Mesothelial cell of epicardium (in vitro differentiated cells): ENCODE data around the gene ITIH1. TPM values are rescaled to one million over a fixed set of nuclear protein-coding genes. Genes with fewer than 3 reads are reported as not detected.

Source experiments
- DNase-seq, 2 experiments: peaks; one replicate each; pipeline ENCODE4 v3.0.0; 2021; ENCODE audit warnings: low spot score in 2 of 2; ENCODE audit not compliant: unreplicated experiment in 2 of 2
- H3K27ac Mint-ChIP-seq: 2 replicates; pipeline ENCODE4 v1.8.0; 2021; ENCODE audit warnings: mixed read lengths
- H3K27me3 Mint-ChIP-seq: 2 replicates; pipeline ENCODE4 v1.8.0; 2021; ENCODE audit warnings: low read depth, mixed read lengths
- H3K36me3 Mint-ChIP-seq: 2 replicates; pipeline ENCODE4 v1.8.0; 2021; ENCODE audit warnings: mixed read lengths
- H3K4me1 Mint-ChIP-seq: 2 replicates; pipeline ENCODE4 v1.8.0; 2021; ENCODE audit warnings: mixed read lengths
- H3K4me3 Mint-ChIP-seq: 2 replicates; pipeline ENCODE4 v1.8.0; 2021; ENCODE audit warnings: mild to moderate bottlenecking, moderate library complexity, mixed read lengths
- H3K9me3 Mint-ChIP-seq: 2 replicates; pipeline ENCODE4 v1.8.0; 2021; ENCODE audit warnings: mixed read lengths
- total RNA-seq: library from RNA; stranded (reverse); gene quantifications from 3 replicates; pipeline ENCODE4 v1.2.1, GENCODE V29; 2021
- TF ChIP-seq, protein P1 (sequence below): fragments of 200-600 bp; sonication (generic); IDR thresholded peaks from one replicate; pipeline ENCODE4 v1.5.0; 2021; ENCODE audit warnings: antibody characterized with exemption; ENCODE audit not compliant: unreplicated experiment

Gene ITIH1
- total RNA-seq, 1 donor from 2014 or later: not detected

DNA sequence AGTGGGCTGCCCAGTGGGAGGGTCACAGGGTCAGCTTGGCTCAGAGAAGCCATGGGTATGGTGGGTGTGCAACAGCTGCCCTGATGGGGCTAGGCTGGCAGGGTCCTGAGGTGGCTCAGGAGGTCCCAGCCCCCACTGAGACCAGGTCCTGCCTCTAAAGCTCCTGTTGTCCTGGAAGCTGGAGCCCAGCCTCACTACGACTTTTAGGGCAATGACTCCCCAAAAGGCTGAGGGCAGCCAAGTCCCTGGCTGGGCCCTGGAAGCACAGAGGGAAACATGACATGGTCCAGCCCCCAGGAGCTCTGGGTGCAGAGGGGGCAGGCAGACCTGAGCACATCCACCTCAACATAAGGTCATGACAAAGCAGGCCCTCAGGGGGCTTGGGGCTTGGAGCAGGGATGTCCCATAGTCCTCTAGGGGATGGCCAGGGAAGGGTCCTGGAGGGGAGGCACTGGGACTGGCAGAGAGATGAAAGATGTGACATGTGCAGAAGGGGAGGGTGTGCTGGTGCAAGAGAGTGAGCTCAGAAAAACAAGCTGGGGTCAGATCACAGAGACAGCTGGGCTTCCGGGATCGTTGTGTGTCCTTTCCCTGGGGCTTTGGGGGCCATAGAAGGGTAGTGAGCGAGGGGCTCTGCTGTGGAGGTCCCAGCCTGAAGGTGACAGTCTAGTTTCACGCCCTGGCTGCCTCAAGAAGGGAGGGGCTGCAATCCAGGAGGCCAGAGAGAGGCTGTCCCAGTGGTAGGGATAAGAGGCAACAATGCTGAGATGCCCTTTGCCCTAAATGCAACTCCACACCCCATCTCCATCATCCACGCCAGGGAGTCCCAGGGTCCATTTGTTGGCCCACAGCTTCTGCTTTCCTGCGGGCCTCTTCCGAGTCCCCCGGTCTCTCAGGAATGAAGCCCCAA lies 16.6 kb downstream of the ITIH1 start:
- no peaks in the 10 kb centered on the region for H3K9me3 Mint-ChIP-seq
- no peaks in the 10 kb centered on the region for H3K27me3 Mint-ChIP-seq
- H3K27ac Mint-ChIP-seq: no peak overlapping the region
- no peaks in the 10 kb centered on the region for H3K36me3 Mint-ChIP-seq
- peaks cover 8% of the 10 kb centered on the region for H3K4me1 Mint-ChIP-seq
- TF ChIP-seq, protein P1, sequence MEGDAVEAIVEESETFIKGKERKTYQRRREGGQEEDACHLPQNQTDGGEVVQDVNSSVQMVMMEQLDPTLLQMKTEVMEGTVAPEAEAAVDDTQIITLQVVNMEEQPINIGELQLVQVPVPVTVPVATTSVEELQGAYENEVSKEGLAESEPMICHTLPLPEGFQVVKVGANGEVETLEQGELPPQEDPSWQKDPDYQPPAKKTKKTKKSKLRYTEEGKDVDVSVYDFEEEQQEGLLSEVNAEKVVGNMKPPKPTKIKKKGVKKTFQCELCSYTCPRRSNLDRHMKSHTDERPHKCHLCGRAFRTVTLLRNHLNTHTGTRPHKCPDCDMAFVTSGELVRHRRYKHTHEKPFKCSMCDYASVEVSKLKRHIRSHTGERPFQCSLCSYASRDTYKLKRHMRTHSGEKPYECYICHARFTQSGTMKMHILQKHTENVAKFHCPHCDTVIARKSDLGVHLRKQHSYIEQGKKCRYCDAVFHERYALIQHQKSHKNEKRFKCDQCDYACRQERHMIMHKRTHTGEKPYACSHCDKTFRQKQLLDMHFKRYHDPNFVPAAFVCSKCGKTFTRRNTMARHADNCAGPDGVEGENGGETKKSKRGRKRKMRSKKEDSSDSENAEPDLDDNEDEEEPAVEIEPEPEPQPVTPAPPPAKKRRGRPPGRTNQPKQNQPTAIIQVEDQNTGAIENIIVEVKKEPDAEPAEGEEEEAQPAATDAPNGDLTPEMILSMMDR: no peak
- no peak for DNase-seq
- no peak overlapping the region for H3K4me3 Mint-ChIP-seq

DNA sequence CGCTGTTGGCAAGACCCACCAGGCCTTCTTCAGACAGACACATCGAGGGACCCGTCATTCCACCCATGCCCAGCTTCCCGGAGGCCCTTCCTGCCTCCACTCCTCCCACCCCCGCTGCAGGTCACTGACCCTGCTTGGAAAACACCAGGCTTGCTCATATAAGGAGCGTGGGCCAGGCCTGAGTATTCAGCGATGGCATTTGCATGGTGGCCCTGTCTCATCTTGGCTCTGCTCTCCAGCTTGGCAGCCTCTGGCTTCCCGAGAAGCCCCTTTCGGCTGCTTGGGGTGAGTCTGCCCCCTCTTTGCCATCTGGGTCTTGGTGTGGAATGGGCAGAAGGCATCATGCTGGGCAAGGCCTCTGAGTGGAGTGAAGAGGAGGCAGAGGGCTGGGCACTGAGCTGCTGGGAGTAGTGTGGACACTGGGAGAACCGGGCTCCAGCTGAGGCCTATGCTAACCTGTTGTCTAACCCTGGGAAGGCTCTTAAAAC lies 17.3 kb downstream of the ITIH1 start, which contains the start of gene ITIH3:
ITIH3 (plus strand) TSS at position 185 of the 488 bp plus-strand sequence; CDS start at position 193, 8 bp downstream.
- Mint-ChIP-seq H3K27me3 (no peaks in the 10 kb centered on the region), H3K4me3 (no peak within 1 kb of the TSS), H3K4me1 (peaks cover 10% of the 10 kb centered on the region), H3K9me3 (no peaks in the 10 kb centered on the region), H3K27ac (no peak within 1 kb of the TSS), H3K36me3 (no peaks in the 10 kb centered on the region)
- TF ChIP-seq, protein P1: no peak
- DNase-seq: no peak

DNA sequence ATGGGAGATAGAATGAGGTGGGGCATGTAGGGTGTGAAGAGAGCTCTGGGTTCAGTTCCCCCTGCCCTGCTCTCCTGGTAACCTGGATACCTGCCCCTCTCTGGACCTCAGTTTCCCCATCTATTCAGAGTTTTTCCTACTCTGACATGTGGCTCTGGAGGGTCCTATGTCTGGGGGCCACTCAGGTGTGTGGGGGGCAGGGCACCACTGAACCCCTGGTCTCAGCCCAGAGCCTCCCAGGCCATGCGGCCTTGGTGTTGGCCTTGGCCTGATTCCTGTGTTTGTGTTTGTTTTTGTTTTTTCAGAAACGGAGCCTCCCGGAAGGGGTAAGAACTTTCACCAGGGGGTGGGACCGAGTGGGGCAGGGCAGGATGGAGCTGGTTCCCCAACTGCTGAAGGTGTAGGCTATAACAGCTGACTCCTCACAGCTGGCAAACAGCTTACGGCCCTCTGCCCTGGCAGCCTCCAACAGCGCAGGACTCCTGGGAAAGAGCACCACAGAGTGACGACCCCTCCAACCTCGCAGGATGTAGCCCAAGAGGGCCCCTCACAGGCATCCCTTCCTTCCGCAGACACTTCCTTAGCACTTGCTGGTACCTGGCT lies 18.0 kb downstream of the ITIH1 start:
- TF ChIP-seq, protein P1: no peak
- H3K27me3 Mint-ChIP-seq: no peaks in the 10 kb centered on the region
- H3K27ac Mint-ChIP-seq: no peak overlapping the region
- no peak for DNase-seq
- no peaks in the 10 kb centered on the region for H3K36me3 Mint-ChIP-seq
- H3K4me3 Mint-ChIP-seq: no peak overlapping the region
- H3K4me1 Mint-ChIP-seq: peaks cover 10% of the 10 kb centered on the region
- H3K9me3 Mint-ChIP-seq: no peaks in the 10 kb centered on the region

DNA sequence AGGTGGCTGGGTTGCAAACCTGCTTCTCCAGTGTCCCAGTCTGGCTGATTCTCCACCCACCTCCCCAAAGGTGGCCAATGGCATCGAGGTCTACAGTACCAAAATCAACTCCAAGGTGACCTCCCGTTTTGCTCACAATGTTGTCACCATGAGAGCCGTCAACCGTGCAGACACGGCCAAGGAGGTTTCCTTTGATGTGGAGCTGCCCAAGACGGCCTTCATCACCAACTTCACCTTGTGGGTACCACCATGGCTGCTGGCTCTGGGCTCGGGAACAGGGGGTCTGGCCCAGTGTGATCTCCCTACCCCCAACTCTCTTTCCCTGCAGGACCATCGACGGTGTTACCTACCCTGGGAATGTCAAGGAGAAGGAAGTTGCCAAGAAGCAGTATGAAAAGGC lies 19.0 kb downstream of the ITIH1 start:
- no peak for DNase-seq
- TF ChIP-seq, protein P1: no peak
- Mint-ChIP-seq H3K27me3 (no peaks in the 10 kb centered on the region), H3K9me3 (no peaks in the 10 kb centered on the region), H3K36me3 (no peaks in the 10 kb centered on the region), H3K4me3 (no peak overlapping the region), H3K27ac (no peak overlapping the region), H3K4me1 (peaks cover 12% of the 10 kb centered on the region)

DNA sequence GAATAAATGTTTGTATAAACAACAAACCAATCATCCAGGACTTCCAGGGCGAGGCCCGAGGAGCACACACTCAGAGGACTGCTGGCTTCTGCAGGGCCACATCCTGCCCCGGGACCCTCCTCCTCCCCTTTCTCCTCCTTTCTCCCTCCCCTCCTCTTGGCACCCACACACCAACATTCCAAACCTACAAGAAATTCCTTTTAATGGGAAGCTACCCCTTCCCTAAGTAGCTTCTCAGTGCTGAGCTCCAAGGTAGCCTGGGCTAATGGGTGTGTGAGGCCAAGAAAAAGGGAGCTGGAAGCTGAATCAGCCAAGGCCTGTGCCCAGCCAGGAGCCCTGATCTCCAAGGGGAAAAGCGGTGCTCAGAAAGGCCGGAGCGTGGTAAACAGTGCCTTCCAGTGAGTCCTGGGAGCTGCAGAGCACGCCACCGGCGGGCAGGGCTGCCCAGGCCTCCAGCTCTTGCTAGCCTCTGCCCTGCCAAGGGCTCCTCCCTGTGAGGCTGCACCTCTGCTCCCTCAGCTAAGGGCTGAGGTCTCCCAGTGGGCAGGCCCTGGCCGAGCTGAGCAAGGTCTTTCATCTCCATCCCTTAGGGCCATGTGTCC lies 21.1 kb downstream of the ITIH1 start:
- Mint-ChIP-seq H3K9me3 (no peaks in the 10 kb centered on the region), H3K27ac (no peak overlapping the region), H3K27me3 (no peaks in the 10 kb centered on the region), H3K36me3 (no peaks in the 10 kb centered on the region), H3K4me1 (peaks cover 24% of the 10 kb centered on the region), H3K4me3 (no peak overlapping the region)
- no peak for DNase-seq
- TF ChIP-seq, protein P1: no peak
